GM19395 (cell line): ENCODE data around the gene ADD3.
"Not testable (repeated sequence)": the region's sequence is repeated elsewhere in the genome, so short reads cannot be mapped to it uniquely, and the experiment has no call there.

Experiments
- ATAC-seq: cut with Tn5 transposase; IDR thresholded peaks from one replicate; pipeline ENCODE4 v1.9.1; 2021; ENCODE audit warnings: mild to moderate bottlenecking, moderate library complexity; ENCODE audit not compliant: unreplicated experiment

Gene ADD3

GRCh38 chr10:109976681-109977080 is 31.1 kb upstream of the ADD3 start:
- ATAC-seq, result no peak

DNA sequence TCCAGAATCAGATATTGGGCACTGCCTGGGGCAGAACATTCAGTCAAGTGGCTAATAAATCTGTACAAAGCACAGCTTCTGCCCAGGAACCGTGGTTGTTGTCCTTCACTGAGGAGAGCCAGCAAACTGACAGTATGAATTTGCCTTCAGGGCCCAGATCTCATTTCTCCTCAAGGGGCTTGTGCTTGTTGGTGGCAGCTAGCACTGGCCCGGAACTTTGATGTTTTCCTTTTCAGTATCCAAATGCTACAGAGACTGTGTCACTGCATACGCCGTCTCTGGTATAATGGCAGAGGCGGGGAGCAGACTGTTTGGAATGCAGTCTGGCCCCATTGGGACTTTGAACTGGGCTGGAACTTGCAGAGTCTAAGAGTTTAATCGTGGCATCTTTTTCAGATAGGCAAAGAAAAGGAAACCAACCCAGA is 30.4 kb upstream of the ADD3 start:
- ATAC-seq, result no peak

GRCh38 chr10:109978481-109978880 is 29.3 kb upstream of the ADD3 start:
- ATAC-seq, result peak; percentile 68

GRCh38 chr10:109979215-109979614 is 28.6 kb upstream of the ADD3 start:
- no peak for ATAC-seq

GRCh38 chr10:109981650-109982049 is 26.1 kb upstream of the ADD3 start:
- ATAC-seq, result no peak

- no peak for ATAC-seq
Measured at GRCh38 chr10:109982123-109982522, 25.7 kb upstream of the ADD3 start.

- no peak for ATAC-seq
Measured at GRCh38 chr10:109982812-109983211, 25.0 kb upstream of the ADD3 start.

- ATAC-seq, result no peak
Measured at GRCh38 chr10:109984013-109984412, 23.8 kb upstream of the ADD3 start.

- ATAC-seq, result not testable (repeated sequence)
Measured at GRCh38 chr10:109985768-109986167, 22.0 kb upstream of the ADD3 start.

- no peak for ATAC-seq
Measured at GRCh38 chr10:109987452-109988211, 20.2 kb upstream of the ADD3 start.

DNA sequence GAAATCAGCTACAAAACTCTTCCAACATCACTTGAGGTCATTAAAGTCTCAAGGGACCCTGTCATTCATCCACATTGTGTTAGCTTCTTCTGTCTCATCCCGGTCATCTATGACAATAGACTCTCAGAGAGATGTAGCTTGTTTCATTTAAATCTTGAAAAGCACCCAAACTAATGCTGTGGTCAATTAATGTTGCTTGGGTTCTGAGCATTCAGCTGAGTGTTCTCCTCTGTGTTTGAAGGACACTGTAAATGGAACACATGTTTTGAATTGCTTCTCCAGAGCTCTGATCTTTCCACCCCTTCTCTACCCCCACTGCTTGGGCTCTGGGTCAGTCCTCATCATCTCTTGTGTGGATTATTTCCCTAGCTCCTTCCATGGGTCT is 19.6 kb upstream of the ADD3 start:
- ATAC-seq, result no peak

DNA sequence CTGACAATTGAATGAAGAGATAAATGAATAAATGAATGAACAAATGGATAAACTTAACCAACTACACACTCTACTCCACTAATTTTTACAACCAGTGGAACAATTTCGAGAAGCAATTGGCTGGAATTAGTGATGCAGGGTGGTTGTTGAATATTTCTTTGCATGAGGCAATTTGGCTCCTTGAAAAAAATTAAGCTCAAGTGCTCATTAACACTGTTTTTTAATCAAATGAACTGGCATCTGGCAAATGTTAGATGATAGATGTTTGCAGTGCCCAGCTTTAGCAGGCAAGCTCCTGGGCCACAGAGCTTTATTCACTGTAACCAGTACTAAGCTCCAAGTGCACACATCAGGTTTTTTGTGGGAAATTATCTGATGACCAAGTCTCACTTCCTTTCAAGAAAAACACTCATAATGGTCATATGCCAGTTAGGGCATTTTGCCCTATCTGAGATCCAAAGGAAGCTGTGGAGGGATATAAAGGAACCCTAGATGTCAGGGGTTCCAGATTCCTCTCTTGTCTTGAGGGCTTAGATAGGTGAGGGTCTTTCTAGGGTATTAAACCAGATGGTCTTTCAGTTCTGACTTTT is 16.4 kb upstream of the ADD3 start:
- ATAC-seq, result no peak

DNA sequence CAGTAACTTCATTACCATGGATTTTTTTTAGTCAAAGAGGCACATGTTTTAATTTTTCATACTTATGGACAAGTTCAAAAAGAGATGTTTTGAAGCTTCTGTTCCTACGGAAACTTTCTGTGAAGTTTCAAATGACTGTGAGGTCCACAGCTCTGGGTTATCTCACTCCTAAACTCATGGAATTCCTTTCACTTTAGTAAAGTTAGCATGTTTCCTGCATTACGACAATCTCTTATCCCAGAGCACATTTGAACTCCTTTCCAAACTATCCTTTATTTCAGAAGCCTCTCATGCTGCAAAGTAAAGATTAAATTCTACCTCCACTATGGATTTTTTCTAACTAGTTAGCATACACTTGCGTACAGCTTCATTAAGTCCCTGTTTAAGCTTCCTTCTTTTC is 15.3 kb upstream of the ADD3 start:
- no peak for ATAC-seq

DNA sequence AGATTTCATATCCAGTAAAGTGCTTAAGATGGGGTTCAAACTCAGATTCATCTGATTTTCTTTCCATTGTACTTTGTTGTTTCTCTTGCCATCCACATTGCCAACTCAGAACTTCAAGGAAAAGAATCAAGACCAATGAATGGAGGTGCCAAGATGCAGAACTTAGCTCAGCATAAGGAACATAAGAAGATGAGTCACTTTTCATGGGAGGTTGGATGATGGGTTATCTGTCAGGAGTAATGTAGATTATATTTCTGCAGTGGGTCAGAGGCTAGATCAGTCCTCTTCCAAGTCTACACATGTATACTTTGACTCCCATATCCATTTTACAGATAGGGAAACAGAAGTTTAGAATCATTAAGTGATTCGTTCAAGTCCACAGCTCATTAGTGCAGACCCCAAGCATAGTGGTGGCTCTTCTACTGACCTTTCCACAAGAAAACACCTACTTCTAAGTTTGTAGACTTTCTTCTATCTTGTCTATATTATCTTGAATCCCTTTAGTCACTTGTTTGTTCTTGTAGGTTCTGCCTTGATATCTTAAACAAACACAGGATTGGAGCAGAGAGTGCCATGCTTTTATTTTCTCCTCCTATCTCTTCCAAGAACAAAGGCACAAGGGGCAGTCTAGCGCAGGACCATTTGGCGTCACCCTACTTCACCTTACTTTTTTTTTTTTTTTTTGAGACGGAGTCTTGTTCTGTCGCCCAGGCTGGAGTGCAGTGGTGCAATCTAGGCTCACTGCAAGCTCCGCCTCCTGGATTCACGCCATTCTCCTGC is 14.0 kb upstream of the ADD3 start:
- ATAC-seq, result no peak

DNA sequence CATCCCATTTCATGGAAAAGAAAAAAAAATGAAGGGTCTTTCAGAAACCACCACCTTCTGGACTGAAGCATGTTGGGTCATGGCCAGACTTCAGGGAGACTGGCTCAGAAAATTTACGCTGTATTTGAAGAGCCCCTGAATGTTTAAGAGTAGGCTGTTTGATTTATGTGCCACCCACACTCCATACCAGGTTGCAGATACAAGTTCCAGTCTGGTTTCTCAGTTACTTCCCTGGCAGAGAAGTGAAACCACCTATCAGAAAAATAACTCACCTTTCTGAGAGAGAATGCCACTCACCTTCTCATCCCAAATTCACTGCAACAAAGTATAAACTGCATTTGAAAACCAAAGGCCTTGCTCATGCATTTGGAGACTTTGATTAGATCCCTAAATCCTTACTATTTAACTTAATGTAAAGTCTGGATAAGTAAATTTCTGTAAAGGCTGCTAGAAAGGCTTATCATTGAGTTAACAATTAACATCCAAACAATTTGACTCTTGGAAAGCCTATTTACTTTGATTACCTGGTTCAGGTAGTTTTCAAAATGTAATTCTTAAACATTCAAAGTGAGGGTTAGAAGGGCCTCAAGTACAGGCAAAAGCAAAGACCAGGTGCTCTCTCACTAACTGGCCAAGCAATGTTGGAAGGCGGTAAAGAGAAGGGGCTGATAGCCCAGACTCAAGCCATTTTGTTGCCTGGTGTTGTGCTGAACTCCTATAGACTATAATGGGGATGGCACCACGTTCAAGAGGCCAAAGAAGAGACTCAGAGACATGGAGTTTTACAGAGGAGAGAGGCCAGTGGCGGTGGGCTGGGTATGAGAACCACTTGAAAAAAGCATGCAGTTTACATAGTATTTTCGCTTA is 12.8 kb upstream of the ADD3 start:
- no peak for ATAC-seq

GRCh38 chr10:109995595-109995994 is 12.2 kb upstream of the ADD3 start:
- ATAC-seq, result no peak

- ATAC-seq, result peak; percentile 86
Measured at GRCh38 chr10:109996225-109996624, 11.6 kb upstream of the ADD3 start.

DNA sequence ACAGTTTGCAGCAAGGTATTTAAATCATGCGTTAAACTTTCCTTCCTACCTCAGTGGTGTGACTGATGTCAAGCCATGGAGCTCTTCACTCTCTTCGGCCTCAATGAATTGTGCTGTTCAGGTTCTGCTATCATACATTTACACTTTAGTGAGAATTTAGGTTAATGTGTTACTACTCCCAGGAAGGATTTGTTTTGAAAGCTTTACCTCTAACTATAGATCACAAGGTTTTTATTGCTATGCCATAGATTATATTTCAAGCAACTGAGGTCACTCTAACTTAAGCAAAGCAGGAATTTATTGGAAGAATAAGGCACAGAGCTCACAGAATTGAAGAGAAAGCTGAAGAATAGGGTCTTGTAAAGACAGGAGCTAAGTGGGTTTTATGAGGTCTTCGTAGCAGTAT is 11.0 kb upstream of the ADD3 start:
- ATAC-seq, result peak; percentile 43

GRCh38 chr10:109997233-109997632 is 10.6 kb upstream of the ADD3 start:
- no peak for ATAC-seq

- no peak for ATAC-seq
Measured at GRCh38 chr10:109998513-109998912, 9.3 kb upstream of the ADD3 start.
